Measurements from ENCODE around the gene REXO5.

DNA sequence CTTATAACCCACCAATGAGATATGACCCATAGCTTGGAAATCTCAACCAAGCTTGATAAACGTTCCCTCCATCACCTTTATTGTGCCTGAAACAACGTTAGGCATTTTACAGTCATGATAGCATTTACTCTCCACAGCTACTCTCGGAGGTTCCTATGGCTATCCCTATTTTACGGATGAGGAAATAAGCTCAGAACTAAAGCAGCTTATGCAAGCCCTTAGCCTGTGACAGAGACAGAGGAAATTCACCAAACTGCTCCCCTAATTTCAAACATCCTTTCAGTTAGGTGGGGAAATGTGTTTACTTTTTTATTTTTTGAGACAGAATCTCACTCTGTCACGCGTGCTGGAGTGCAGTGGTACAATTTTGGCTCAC lies 75.2 kb downstream of the REXO5 start:
- TF ChIP-seq CTCF (IDR thresholded peaks at IDR 0.05) = no peak
- TF ChIP-seq POLR2AphosphoS5 (IDR thresholded peaks at IDR 0.05) = no peak
- no peak for TF ChIP-seq EP300 (IDR thresholded peaks at IDR 0.05)
